Stimulated activated CD8-positive, alpha-beta memory T cell treated with anti-CD3 and anti-CD28 coated beads, Interleukin-12 subunit alpha, Interleukin-12 subunit beta, amount 100 ng/mL, for 4 hours (primary cell): ENCODE measurements around the gene BACH2.
A peak's percentile ranks its signal among the peaks of the same experiment; 100 is the strongest.
"Not testable (repeated sequence)": the region's sequence is repeated elsewhere in the genome, so short reads cannot be mapped to it uniquely, and the experiment has no call there.

Experiments used
- DNase-seq: peaks from one replicate; pipeline ENCODE4 v3.0.0-alpha.2; 2020; ENCODE audit warnings: low read depth

BACH2 gene

DNA sequence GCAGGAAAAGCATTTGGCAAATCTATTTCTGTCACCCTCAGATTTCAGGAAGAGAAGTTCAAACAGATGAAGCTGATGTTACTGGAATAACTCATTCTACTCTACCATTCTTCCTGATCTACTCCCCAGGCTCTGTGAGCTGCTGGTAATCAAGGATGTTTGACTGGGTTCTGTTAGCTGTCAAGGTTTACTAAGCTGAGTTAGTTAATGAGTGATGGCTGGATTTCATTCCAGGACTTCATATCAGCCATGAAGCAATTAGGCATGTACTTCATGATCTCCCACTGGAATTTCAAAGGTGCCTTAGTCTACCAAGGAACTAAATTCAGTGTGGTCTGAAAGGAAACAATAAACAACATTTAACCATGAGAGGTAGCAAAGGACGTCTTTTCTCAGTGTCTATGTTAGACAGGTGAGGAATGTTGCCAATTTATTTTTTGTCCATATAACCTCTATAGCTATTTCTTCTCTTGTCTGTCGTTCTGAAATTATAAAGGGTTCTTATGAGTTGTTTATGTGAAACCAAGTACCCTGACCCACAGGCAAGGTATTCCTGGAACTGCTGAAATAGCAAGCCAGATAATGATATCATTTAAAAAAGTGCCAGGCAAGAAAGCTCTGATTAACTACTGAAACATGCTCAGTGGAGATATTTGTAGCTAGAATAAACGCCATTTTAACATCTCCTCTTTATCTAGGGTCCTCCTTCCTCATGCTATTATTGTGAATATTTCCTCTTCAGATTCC is 112.9 kb downstream of the BACH2 start:
- DNase-seq = no peak

DNA sequence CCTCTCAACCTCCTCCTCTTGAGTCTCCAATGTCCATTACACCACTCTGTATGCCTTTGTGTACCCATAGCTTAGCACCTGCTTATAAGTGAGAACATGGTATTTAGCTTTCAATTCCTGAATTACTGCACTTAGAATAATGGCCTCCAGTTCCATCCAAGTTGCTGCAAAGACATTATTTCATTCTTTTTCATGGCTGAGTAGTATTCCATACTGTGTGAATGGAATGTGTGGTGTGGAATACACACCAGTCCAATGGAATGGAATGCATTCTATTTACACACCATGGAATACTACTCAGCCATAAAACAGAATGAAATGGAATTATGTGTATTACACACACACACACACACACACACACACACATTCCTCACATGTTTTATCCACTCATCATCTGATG is 116.1 kb downstream of the BACH2 start:
- DNase-seq = no peak

DNA sequence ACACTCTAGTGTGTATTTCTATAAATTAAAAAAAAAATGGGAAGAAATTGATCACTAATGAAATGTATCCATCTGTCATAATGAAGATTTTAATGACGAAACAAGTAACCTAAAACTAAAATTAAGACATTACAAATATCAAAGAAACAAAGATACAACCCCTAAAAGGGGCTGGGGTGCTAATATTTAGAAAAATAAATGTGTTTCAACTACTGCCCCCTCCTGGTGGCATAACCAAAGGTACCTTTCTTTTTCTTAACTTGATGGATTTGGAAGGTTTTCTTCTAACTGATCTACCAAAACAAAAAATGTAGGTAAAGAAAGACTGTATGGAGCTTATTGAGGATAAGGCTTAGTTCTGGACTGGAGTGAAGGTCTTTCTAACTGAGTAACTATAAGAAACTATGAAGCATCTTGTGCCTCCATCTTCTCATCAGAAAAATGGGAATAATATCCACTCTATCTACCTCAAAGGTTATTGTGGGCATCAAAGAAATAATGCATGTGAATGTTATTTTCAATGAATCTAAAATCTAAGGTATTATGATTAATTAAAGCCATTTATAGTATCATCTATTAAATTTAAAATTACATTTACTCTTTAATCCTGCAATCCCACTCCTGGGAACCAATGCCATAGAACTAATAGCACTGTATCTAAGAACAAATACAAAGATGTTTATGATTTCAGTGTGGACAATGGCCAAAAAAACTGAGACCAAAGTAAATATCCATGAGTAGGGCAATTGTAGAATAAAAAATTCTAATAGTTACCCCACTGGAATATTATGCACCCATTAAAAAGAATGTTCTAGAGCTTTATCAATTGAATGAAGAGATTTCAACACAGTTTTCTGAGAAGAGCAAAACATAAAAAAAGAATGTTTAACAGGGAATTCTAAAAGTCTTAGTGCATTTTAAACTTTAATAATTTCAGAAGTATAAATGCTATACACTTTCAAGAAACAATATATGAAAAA is 117.2 kb downstream of the BACH2 start:
- DNase-seq = no peak

DNA sequence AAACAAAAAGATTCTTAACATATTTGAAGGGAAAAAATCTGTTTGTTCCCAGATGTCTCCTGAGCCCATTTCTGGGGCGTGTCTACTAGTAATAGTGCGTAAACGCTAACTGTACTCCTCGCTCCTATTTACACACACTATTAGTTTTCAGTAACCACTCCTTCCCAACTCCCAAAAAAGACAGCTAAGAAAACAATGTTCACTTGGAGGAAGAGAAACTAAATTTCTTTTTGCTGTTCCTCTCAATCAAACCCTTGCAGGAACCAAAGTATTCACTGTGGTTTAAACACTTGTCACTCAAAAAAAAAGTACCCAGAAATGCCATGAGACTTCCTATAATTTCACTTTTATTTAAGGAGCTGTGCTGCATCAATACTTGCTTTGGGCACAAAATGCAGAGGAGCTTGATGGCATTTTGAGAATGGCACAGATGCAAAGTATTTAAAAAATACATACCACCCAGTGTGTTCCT is 118.2 kb downstream of the BACH2 start:
- DNase-seq = no peak

DNA sequence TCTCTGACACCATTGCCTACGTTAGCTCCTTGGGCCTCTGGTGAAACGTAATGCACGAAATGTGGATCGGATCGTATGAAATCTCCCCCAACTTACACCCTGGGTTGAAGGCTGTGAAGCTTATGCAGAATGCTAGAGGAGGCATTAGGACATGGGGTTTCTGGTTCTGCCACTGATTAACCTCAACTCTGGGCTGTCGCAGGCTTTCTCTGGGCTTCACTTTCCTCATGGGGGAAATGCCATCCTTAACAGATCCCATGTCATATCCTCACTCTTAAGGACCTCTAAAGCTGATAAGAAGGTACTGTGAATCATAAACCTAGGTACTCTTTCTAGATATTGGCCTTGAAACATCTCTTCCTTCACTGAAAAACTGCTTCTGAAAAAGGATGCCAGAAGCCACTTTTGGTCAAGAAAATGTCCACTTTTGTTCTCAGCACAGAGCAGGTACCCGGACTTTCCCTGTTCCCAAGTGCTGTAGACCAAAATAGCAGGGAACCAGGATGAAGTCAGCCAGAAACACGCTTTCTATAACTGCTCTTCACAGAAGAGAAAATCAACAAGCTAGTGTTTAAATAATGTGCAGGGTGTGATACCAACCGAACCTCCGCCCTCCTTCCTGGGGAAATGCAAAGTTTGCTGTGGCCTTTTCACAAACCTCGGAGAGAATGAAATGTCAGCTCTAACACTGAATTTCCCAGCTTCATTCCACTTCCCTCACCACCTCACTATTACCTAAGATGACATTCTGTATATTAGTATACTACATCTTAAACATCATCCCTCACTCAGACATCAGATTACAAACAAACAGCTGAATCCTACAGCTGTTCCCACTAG is 118.9 kb downstream of the BACH2 start:
- DNase-seq = no peak

DNA sequence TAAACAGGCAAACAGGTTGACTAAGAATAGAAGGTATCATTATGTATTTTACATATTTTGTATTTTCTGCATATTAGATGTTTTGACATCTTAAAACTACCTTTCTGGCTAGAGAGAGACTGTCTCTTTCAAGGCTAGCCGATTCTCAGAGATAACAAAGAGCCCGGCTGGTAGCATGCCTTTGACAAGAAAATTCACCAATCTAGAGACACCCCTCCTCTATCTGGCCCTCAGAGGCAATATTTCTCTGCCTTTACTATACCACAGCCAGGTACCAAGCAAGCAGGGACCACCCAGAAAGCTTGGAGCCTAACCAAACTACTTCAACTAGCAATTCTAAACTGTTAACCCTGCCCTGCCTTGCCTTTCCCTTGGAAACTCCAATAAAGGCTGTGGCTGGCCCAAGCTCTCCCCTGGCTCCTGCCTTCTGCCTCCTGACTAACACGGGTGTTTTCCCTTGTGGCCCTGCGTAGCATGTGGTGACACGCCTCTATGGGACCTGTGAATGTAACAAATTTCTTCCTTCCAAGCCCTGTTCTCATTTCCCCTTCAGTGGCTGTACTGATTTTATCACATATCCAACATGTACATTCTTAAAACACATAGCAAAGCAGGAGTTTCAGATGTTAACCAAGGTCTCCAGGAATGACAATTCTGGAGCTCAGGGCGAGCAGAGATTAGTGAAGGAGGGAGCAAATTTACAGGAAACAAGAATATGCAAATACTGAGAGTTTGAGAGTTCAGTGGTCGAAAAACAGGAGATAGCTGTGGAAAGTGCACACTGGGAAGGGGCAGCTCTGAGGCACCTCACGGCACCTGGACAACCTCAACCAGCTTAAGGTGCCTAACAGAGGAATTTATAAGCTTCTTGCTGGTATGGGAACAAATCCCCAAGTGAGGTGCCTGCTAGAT is 120.8 kb downstream of the BACH2 start:
- peak; percentile 34 for DNase-seq

DNA sequence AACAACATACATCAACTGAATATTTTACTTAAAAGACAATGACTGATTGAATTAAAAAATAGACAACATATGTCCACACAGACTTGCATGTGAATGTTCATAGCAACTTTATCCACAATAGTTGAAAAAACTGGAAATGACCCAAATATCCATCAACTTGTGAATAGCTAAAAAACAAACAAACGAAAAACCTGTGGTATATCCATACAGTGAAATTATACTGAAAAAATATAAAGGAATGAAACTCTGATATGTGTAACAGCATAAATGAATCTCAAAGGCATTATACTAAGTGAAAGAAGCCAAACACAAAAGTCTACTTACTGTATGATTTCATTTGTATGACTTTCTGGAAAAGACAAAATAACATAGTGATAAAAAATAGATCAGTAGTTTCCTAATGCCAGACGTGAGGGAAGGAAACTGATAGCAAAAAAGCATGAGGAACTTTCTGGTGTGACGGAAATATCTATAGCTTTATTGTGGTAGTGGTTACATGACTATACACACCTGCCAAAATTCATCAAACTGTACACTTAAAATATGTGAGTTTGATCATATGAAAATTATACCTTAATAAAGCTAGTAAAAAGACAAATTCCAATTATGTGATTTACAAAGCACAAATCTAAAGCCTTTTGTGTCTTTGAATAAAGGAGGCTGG is 123.2 kb downstream of the BACH2 start:
- no peak for DNase-seq

DNA sequence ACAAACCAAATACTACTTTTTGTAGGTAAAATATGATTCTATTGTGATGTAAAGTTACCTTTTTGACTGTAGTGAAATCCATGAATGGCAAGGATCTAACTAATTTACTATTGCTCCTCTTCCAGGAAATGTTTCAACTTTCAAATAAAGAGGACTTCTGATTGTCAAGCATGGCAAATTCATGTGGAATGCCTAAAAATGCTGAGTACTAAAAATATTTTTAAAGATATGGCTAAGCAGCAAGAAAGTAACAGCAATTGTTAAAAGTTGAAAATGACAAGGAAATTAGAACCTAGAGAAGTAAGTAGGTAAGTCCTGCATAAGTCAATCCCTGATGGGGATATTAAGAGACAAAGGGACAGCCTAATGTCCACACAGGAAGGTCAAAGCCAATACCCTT is 126.0 kb downstream of the BACH2 start:
- DNase-seq = no peak

DNA sequence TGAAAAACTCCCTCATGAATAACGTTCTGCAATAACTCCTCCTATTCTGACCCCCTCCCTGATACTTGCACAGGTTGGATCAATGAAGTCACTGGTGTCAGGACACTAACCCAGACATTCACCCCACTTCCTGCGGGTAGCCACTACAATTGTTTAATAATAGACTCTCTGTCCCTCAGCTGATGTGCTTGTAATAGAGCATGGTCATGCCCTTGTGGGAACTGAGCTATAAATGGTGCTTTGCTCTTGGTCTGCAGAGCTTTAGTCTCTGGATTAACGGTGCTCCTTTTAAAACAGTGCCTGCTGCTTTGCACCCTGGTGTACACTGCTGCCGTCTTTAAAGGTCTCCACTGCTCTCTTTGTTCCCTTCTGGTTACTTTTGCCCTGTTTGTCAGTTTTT is 127.3 kb downstream of the BACH2 start:
- DNase-seq = no peak

DNA sequence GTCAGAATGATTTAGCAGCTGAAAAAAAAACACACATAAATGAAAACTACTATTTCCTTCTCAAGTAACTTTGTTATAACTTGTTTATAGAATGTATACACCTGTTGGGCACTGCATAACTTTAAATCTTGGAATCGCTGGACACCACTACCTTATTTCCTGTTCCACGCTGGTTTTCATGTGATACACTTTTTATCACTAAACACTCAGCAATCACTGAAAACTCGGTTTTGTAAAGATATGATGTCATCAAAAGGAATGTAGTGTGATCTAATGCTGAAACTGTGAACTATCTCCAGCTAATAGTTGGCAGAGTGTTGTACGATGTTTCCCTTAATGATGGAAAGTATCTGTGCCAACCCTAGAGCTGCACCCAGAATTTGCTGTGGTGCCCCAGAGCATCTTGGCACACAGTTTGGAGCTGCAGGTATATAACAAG is 127.9 kb downstream of the BACH2 start:
- DNase-seq = no peak

DNA sequence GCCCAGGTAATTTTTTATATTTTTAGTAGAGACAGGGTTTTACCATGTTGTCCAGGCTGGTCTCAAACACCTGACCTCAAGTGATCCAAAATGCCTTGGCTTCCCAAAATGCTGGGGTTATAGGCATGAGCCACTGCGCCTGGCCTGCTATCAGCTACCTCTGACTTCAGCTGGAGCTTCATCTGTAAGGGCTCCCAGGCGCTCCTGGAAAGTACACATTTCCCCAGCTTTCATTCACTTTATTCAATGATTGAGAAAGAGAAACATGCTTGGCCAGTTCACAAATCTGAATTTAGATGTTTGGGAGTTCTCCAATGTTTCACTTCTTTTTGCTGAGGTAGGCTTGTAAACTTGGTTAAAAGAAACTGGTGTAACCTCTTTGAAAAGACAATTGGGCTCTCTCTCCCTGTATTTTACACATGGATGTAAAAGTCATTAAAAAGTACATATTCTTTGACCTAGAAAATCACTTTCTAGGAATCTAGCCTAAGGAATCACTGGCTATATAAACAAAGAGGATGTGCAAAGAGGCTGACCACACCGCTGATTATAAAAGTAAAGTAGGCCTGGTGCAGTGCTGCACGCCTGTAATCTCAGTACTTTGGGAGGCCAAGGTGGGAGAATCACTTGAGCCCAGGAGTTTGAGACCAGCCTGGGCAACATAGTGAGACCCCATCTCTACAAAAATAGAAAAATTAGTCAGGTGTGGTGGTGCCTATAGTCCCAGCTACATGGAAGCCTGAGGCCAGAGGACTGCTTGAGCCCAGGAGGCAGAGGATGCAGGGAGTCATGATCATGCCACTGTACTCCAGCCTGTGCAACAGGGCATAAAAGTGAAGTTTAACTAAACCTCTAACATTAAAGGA is 128.9 kb downstream of the BACH2 start:
- DNase-seq = no peak

DNA sequence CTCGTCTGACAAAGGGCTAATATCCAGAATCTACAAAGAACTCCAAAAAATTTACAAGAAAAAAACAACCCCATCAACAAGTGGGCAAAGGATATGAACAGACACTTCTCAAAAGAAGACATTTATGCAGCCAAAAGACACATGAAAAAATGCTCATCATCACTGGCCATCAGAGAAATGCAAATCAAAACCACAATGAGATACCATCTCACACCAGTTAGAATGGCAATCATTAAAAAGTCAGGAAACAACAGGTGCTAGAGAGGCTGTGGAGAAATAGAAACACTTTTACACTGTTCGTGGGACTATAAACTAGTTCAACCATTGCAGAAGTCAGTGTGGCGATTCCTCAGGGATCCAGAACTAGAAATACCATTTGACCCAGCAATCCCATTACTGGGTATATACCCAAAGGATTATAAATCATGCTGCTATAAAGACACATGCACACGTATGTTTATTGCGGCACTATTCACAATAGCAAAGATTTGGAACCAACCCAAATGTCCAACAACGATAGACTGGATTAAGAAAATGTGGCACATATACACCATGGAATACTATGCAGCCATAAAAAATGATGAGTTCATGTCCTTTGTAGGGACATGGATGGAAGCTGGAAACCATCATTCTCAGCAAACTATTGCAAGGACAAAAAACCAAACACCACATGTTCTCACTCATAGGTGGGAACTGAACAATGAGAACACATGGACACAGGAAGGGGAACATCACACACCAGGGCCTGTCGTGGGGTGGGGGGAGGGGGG is 130.3 kb downstream of the BACH2 start:
- not testable (repeated sequence) for DNase-seq

DNA sequence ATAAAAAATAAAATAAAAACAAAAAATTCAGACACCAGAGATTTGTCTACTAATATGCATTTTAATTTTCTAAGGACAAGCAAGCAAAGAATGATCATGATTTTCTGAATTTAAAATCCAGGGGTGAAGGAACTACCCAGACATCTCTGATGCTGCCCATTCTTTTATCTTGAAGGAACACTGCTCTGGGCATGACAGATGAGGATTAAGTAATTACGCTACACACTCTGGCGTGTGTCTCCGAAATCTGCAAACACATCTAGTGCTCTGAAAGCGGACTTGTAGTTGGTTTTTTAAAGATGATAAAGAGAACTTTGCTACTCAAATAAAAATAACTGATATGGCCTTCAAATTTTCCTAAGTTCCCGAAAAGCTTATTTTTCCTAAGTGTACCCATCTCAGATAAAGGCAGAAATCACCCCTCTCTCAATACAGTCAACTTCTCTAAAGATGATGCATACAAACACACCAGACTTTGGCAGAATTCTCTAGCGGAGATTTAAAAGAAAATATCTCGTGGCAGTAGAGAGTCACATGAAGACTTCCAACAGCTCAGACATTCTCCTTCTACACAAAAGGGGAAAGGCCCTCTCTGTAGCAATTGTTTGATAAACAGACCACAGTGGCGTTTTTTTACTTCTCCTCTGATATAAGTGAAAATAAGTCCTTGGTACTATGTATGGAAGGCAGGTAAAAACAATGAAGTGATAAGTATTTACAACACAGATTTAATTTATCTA is 133.8 kb downstream of the BACH2 start:
- no peak for DNase-seq

DNA sequence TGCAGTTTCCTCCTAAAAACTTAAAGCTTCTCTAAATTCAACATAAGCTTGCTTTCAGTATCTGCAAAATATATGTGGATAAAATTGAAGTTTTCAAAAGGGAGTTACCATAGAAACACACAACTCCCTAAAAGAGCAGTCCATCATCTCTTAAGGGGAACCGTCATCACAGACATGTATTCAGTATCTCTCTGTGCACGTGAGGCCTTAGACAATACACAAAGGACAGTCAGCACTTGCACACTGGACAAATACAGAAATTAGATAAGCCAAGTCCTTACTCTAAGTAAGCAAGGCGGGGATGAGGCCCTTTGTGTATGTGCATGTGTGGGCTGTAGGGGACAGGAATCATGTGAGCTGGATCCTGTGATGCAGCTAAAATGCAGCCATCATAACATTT is 136.6 kb downstream of the BACH2 start:
- no peak for DNase-seq

DNA sequence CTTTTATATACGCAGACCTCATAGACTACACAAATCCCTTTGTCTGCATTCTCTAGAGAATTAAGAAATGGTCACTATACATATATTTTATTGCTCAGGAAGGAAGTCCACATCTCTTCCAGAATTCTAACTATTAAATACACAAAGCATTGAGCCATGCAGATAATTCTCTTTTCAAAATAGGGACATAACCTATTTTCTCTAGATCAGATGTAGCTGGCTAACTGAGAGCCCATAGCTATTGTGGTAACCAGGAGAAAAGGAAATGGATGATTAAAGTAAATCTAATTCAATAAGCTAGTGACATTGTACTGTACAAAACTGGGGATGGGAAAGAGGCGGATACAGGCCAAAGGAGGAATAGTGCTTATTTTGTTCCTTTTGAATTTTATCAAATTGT is 137.2 kb downstream of the BACH2 start:
- no peak for DNase-seq

DNA sequence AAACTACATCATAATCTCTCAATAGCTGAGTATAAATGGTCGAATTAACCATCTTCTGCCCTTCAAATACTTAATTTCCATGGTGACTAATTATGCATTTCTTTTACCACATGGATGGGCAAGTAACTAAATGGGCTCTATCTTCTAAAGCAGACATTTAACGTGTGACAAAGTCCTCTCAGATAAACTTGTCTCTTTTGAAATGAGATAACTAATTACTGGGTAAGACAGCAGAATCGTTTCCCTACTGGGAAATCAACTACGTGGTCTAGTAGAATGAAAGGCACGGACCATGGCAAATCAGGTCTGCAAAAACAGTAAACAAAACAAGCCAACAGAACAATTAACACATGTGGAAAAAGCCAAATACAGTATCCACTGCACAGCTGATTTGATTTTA is 137.7 kb downstream of the BACH2 start:
- DNase-seq = no peak

DNA sequence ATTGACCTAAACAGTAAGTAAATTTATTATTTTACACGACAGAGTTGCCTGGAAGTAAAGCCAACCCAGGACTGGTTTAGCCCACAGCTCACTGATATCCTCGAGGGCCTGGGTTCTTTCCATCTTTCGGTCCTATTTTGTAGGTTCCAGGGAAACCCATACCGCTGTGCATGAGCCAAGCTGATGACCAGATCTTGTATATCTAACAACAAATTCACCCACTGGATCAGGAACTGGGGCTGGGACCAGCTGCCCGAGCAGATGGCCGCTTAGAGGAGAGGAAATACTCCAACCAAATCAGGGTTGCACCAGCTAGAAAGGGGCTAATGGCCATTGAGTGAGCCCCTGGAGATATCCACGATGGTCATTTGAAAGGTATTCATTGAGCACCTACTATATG is 139.2 kb downstream of the BACH2 start:
- DNase-seq = no peak

DNA sequence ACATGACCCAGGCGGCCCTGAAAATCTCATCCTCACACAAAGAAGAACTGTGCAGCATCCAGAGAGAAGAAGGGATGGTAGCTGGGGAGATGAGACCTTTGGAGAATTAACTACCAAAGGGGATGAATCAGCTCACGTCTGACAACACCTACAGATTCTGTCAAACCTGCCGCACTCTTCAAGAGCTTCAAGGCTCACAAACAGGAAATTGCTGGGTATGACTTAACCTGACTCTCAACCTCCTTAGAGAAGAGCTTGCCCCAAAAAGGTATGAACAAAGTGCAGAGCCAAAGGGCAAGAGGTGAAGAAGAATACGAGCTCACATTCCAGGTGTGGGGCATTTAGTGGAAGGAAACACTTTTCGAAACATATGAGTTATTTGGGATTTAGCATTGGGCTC is 139.8 kb downstream of the BACH2 start:
- no peak for DNase-seq
